NOMO-1 treated with DMSO at 0.1 percent for 48 hours (cell line): ENCODE results near the gene IL1A.
A peak's percentile ranks its signal among the peaks of the same experiment; 100 is the strongest.

ENCODE experiments used
- DNase-seq: peaks from one replicate; lab custom pipeline; 2025; ENCODE audit not compliant: unreplicated experiment; lab: John Stamatoyannopoulos, UW

Gene IL1A

GRCh38 chr2:112728029-112728362, 56.3 kb downstream of the IL1A start:
- no peak for DNase-seq

GRCh38 chr2:112727276-112728028, 56.8 kb downstream of the IL1A start:
- DNase-seq = no peak

GRCh38 chr2:112726487-112727190, 57.7 kb downstream of the IL1A start:
- peak; percentile 92 for DNase-seq

GRCh38 chr2:112725545-112726457, 58.5 kb downstream of the IL1A start:
- no peak for DNase-seq

- peak; percentile 23 for DNase-seq
Observed at GRCh38 chr2:112724591-112725525, 59.4 kb downstream of the IL1A start.

- DNase-seq = no peak
Observed at GRCh38 chr2:112723995-112724394, 60.3 kb downstream of the IL1A start.
